ENCODE measurements around the gene ARHGEF16. TPM values are rescaled to one million over a fixed set of nuclear protein-coding genes. Genes with fewer than 3 reads are reported as not detected.

The ARHGEF16 gene
- total and polyA plus RNA-seq, 10 donors = 0.23 to 1.6 (median 0.84) TPM

DNA sequence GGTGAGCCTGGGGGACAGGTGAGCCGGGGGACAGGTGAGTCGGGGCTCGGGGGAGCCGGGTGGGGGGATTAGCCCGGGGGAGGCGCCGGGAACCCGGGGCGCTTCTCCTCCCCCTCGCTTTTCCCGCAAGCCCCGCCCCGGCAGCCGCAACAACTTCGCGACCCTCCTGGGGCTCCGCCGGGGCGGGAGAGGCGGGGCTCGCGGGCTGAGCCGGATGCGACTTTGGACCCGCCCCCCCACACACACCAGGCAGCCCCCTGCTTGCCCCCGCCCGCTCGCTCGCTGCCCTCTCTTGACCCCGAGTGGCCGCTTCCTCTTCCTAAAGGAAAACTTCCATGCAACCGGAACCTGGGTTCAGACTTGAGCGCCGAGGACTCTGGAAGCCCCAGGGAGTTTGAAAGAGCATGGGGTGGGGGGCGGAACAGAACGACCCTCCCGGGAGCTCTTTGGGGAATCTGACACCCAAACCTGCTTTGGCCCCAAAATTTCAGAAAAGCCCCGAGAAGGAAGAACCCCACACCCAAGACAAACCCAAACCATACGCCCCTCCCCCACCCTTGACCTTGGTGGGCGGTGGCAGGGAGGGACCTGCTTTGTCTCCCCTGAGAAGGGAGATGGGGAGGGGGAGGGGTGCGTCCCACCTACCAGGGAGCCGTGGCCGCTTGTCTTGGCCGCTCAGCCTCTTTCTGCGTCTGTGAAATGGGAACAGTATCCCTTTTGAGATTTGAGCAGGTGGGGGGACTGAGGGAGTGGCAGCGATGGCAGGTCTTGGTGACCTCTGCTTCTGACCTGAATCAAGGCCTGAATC is 550 bp downstream of the ARHGEF16 start:
- Histone ChIP-seq H3K27ac (peak overlapping the region in 2 of 8 donors; percentile 13 to 40), H3K27me3 (replicated peaks in 1 of 7) (peaks cover 0 to 58% (median 25%) of the 10 kb centered on the region in 7 donors), H3K9me3 (no peaks in the 10 kb centered on the region), H3K36me3 (no peaks in the 10 kb centered on the region), H3K4me3 (peak overlapping the region; percentile 24 to 76 (median 46)), H3K4me1 (peaks cover 11 to 57% (median 30%) of the 10 kb centered on the region in 6 donors)
- intact Hi-C loops (cut with DNase I; ENCODE audit: low total_unique reads) = loop anchor here (5.0 kb wide), 1 partner anchor 32 kb away; no protein-coding TSS in a partner anchor
- no peak for TF ChIP-seq CTCF (IDR thresholded peaks at IDR 0.05 in 8 of 11, conservative IDR thresholded peaks at IDR 0.05 in 3 of 11)
- TF ChIP-seq POLR2AphosphoS5 (IDR thresholded peaks at IDR 0.05) = no peak
- no peak for TF ChIP-seq POLR2A (IDR thresholded peaks at IDR 0.05)
- DNase-seq = no peak
- WGBS, 5 donors = 12 to 41% (median 30%) methylated on average over 15 to 46 of the region's 46 CpGs

- Histone ChIP-seq H3K4me3 (no peak overlapping the region), H3K36me3 (no peaks in the 10 kb centered on the region), H3K27me3 (replicated peaks in 1 of 7) (peaks cover 0 to 51% (median 25%) of the 10 kb centered on the region in 7 donors), H3K9me3 (no peaks in the 10 kb centered on the region), H3K4me1 (peaks cover 11 to 59% (median 33%) of the 10 kb centered on the region in 6 donors), H3K27ac (no peak overlapping the region)
- TF ChIP-seq CTCF (IDR thresholded peaks at IDR 0.05 in 8 of 11, conservative IDR thresholded peaks at IDR 0.05 in 3 of 11) (no peak), POLR2A (IDR thresholded peaks at IDR 0.05) (no peak), POLR2AphosphoS5 (IDR thresholded peaks at IDR 0.05) (no peak)
- WGBS, 5 donors = 88 to 93% (median 90%) methylated on average over 17 to 18 of the region's 18 CpGs
- intact Hi-C loops (cut with DNase I; ENCODE audit: low total_unique reads) = no loop called here
- no peak for DNase-seq
These were observed 1.4 kb downstream of the ARHGEF16 start for GRCh38 chr1:3455670-3456448.

GRCh38 chr1:3456449-3456963 is 2.0 kb downstream of the ARHGEF16 start:
- Histone ChIP-seq H3K27me3 (replicated peaks in 1 of 7) (peaks cover 0 to 44% (median 25%) of the 10 kb centered on the region in 7 donors), H3K4me3 (no peak overlapping the region), H3K4me1 (peaks cover 11 to 61% (median 35%) of the 10 kb centered on the region in 6 donors), H3K9me3 (no peaks in the 10 kb centered on the region), H3K36me3 (no peaks in the 10 kb centered on the region), H3K27ac (peak overlapping the region in 1 of 8 donors; percentile 63)
- 79 to 96% (median 90%) methylated on average over 8 to 12 of the region's 12 CpGs for WGBS, 5 donors
- intact Hi-C loops (cut with DNase I; ENCODE audit: low total_unique reads) = no loop called here
- TF ChIP-seq CTCF (IDR thresholded peaks at IDR 0.05 in 8 of 11, conservative IDR thresholded peaks at IDR 0.05 in 3 of 11) (no peak), POLR2A (IDR thresholded peaks at IDR 0.05) (no peak), POLR2AphosphoS5 (IDR thresholded peaks at IDR 0.05) (no peak)
- DNase-seq = no peak

Data from spleen (tissue), 11 donors.